HepG2 (cell line): ENCODE data around the gene CDT1. TPM values are rescaled to one million over a fixed set of nuclear protein-coding genes. Genes with fewer than 3 reads are reported as not detected.

ENCODE experiments used
- NONO ChIP-seq, 2 experiments: fragments of 450-650 bp in 1 of 2; sonication (generic) in 1 of 2; formaldehyde crosslinking in 1 of 2; IDR thresholded peaks in 1 of 2; conservative IDR thresholded peaks in 1 of 2; 2 replicates each; pipeline versions ENCODE4 v1.6.1 to v1.8.0; 2017 to 2022; ENCODE audit warnings: mild to moderate bottlenecking in 1 of 2, missing genetic modification reagents in 1 of 2, moderate library complexity in 1 of 2
- ZNF121 ChIP-seq: sonication (generic); formaldehyde crosslinking; IDR thresholded peaks from 2 replicates; pipeline ENCODE4 v1.5.0; 2020; ENCODE audit warnings: mild to moderate bottlenecking, missing genetic modification reagents
- ZNF350 ChIP-seq: sonication (generic); formaldehyde crosslinking; IDR thresholded peaks from 2 replicates; pipeline ENCODE4 v1.4.0; 2020; ENCODE audit warnings: mild to moderate bottlenecking, low read depth, missing genetic modification reagents, borderline replicate concordance
- polyA plus RNA-seq, 8 experiments: library from polyadenylated mRNA; depleted of rRNA in 3 of 8; stranded (reverse) in 7 of 8; unstranded in 1 of 8; fragments of >200 nt; fragmentation: Illumina TruSeq in 4 of 8; extraction: Trizol in 4 of 8; gene quantifications; 2 replicates each; pipeline versions ENCODE4 v1.2.1 to v1.2.3, GENCODE V29; 2011 to 2016; ENCODE audit warnings: low read depth in 4 of 8, missing spikeins in 1 of 8, mixed read lengths in 1 of 8; ENCODE audit not compliant: insufficient read depth in 1 of 8
- total RNA-seq, 5 experiments: library from RNA; depleted of rRNA; stranded (reverse); fragments of >200 nt; fragmentation: Illumina TruSeq; extraction: Trizol; gene quantifications; 2 replicates each; pipeline ENCODE4 v1.2.3, GENCODE V29; 2016; ENCODE audit warnings: low read depth in 1 of 5
- TF ChIP-seq, protein P1 (sequence below): sonication (generic); formaldehyde crosslinking; conservative IDR thresholded peaks from 2 replicates; pipeline ENCODE4 v1.8.0; 2022; ENCODE audit warnings: low read depth, missing genetic modification reagents
- TF ChIP-seq, protein P2 (sequence below): sonication (generic); formaldehyde crosslinking; IDR thresholded peaks from 2 replicates; pipeline ENCODE4 v1.4.0; 2020; ENCODE audit warnings: missing genetic modification reagents, borderline replicate concordance

Gene CDT1
- total and polyA plus RNA-seq, 2 of the 13 experiments (the other 11 are each of a cell fraction or from before 2014, with no cell fraction given) = 23.1 to 23.8 TPM

DNA sequence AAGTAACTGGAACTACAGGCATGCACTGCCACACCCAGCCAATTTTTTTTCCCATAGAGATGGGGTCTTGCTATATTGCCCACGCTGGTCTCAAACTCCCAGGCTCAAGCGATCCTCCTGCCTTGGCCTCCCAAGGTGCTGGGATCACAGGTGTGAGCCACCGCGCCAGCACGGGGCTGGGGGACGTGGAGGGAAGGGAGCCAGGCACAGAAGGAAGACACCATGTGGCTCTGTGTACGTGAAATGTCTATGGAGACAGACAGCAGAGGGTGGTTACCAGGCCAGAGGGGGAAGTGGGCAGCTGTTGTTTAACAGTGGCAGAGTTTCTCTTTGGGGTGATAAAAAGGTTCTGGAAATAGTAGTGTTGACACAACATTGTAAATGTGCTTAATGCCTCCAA lies 14.0 kb upstream of the CDT1 start (continued):
- no peak for TF ChIP-seq NONO (IDR thresholded peaks at IDR 0.05)
- 0 out of 2 replicates have a peak, but pooled peaks have one; percentile 23 for TF ChIP-seq NONO (CRISPR knock-in tag; conservative IDR thresholded peaks at IDR 0.05)
- TF ChIP-seq ZNF350 (CRISPR knock-in tag) = 0 out of 2 replicates have a peak, but pooled peaks have one; percentile 6
- TF ChIP-seq, protein P1, sequence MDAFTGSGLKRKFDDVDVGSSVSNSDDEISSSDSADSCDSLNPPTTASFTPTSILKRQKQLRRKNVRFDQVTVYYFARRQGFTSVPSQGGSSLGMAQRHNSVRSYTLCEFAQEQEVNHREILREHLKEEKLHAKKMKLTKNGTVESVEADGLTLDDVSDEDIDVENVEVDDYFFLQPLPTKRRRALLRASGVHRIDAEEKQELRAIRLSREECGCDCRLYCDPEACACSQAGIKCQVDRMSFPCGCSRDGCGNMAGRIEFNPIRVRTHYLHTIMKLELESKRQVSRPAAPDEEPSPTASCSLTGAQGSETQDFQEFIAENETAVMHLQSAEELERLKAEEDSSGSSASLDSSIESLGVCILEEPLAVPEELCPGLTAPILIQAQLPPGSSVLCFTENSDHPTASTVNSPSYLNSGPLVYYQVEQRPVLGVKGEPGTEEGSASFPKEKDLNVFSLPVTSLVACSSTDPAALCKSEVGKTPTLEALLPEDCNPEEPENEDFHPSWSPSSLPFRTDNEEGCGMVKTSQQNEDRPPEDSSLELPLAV (CRISPR knock-in tag) = 0 out of 2 replicates have a peak, but pooled peaks have one; percentile 33
- TF ChIP-seq, protein P2, sequence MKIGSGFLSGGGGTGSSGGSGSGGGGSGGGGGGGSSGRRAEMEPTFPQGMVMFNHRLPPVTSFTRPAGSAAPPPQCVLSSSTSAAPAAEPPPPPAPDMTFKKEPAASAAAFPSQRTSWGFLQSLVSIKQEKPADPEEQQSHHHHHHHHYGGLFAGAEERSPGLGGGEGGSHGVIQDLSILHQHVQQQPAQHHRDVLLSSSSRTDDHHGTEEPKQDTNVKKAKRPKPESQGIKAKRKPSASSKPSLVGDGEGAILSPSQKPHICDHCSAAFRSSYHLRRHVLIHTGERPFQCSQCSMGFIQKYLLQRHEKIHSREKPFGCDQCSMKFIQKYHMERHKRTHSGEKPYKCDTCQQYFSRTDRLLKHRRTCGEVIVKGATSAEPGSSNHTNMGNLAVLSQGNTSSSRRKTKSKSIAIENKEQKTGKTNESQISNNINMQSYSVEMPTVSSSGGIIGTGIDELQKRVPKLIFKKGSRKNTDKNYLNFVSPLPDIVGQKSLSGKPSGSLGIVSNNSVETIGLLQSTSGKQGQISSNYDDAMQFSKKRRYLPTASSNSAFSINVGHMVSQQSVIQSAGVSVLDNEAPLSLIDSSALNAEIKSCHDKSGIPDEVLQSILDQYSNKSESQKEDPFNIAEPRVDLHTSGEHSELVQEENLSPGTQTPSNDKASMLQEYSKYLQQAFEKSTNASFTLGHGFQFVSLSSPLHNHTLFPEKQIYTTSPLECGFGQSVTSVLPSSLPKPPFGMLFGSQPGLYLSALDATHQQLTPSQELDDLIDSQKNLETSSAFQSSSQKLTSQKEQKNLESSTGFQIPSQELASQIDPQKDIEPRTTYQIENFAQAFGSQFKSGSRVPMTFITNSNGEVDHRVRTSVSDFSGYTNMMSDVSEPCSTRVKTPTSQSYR (CRISPR knock-in tag) = no peak
- peak; percentile 78; the same call in 1 of the 2 replicates for TF ChIP-seq ZNF121
